ENCODE results near the gene TGM6. TPM values are rescaled to one million over a fixed set of nuclear protein-coding genes. Genes with fewer than 3 reads are reported as not detected.

Gene TGM6
- not detected for total RNA-seq (2021; fragmentation: NEBNext Ultra II Directional; extraction: Animal tissue kit (Norgen Biotek cat#: 25700))
- long read RNA-seq, result 0 reads

DNA sequence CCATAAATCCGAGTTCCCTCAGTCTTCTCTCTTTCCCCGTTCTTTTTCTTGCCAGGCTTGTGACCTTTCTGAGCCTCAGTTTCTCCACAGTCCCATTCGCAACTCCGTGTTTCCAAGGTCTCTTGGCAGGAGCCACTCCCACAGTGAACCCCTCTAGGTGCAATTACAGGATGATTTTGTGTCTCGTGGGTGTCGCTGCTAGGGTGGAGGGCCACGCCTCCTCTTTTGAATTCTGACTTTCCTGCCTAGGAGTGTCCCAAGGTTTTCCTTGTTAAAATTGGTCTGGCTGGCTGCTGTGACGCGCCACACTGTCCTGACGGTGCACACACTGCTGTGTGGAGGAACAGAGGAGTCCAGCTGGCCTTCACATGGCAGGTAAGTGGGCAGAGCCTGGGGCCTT is at the start of gene TGM6:
TSS of gene TGM6 (plus strand) at position 301 of the 400 bp plus-strand sequence. CDS start at position 369, 68 bp downstream.
- Mint-ChIP-seq H3K4me3 (no peak within 1 kb of the TSS), H3K4me1 (ENCODE audit: low read depth) (peaks cover 38% of the 10 kb centered on the region), H3K27ac (no peak within 1 kb of the TSS), H3K27me3 (ENCODE audit: insufficient read depth) (peaks cover 4% of the 10 kb centered on the region; the same call in 1 of the 2 replicates), H3K9me3 (no peaks in the 10 kb centered on the region), H3K36me3 (ENCODE audit: low read depth) (peaks cover 7% of the 10 kb centered on the region)
- DNase-seq, result no peak
- no peak for TF ChIP-seq CTCF (IDR thresholded peaks at IDR 0.05)

- peaks cover 17% of the 10 kb centered on the region for H3K27me3 Mint-ChIP-seq (ENCODE audit: insufficient read depth)
- TF ChIP-seq CTCF (IDR thresholded peaks at IDR 0.05), result no peak
Observed at GRCh38 chr20:2331106-2331505, 49.6 kb upstream of the TGM6 start.

GRCh38 chr20:2331901-2332565 is 48.7 kb upstream of the TGM6 start:
- Mint-ChIP-seq H3K9me3 (no peaks in the 10 kb centered on the region), H3K36me3 (ENCODE audit: low read depth) (no peaks in the 10 kb centered on the region), H3K4me3 (no peak overlapping the region), H3K4me1 (ENCODE audit: low read depth) (no peaks in the 10 kb centered on the region), H3K27ac (no peak overlapping the region), H3K27me3 (ENCODE audit: insufficient read depth) (peaks cover 17% of the 10 kb centered on the region)
- no peak for TF ChIP-seq CTCF (IDR thresholded peaks at IDR 0.05)
- DNase-seq, result no peak

More at GRCh38 chr20:2331106-2331505, 49.6 kb upstream of the TGM6 start:
- no peaks in the 10 kb centered on the region for H3K9me3 Mint-ChIP-seq
- DNase-seq, result no peak
- H3K36me3 Mint-ChIP-seq (ENCODE audit: low read depth), result no peaks in the 10 kb centered on the region
- H3K27ac Mint-ChIP-seq, result no peak overlapping the region
- no peak overlapping the region for H3K4me3 Mint-ChIP-seq
- H3K4me1 Mint-ChIP-seq (ENCODE audit: low read depth), result peaks cover 4% of the 10 kb centered on the region

DNA sequence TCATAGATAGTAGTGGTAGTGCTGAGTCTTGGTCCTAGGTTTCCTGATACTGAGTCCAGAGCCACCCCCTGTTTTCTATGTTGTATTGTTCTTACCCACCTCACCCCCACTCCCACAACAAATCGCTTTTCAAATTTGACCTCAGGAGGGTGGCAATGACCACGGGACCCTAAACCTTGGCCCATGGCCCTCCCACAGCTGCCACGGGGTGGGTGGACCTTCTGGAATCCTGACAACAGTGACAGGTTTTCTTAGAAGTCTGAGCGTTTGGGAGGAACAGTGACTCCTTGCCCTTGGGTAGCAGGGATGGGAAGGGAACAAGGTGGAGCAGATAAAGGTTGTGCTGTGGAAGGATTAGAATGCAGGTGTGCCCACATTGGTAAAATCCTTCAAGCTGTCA is 48.0 kb upstream of the TGM6 start:
- H3K4me3 Mint-ChIP-seq, result no peak overlapping the region
- no peak for DNase-seq
- H3K27ac Mint-ChIP-seq, result no peak overlapping the region
- H3K9me3 Mint-ChIP-seq, result no peaks in the 10 kb centered on the region
- TF ChIP-seq CTCF (IDR thresholded peaks at IDR 0.05), result no peak
- H3K36me3 Mint-ChIP-seq (ENCODE audit: low read depth), result no peaks in the 10 kb centered on the region
- no peaks in the 10 kb centered on the region for H3K4me1 Mint-ChIP-seq (ENCODE audit: low read depth)
- peaks cover 17% of the 10 kb centered on the region for H3K27me3 Mint-ChIP-seq (ENCODE audit: insufficient read depth)

GRCh38 chr20:2333821-2334220 is 46.9 kb upstream of the TGM6 start:
- DNase-seq, result no peak
- TF ChIP-seq CTCF (IDR thresholded peaks at IDR 0.05), result no peak

More at GRCh38 chr20:2333821-2334220, 46.9 kb upstream of the TGM6 start:
- Mint-ChIP-seq H3K4me3 (no peak overlapping the region), H3K4me1 (ENCODE audit: low read depth) (no peaks in the 10 kb centered on the region), H3K27ac (no peak overlapping the region), H3K27me3 (ENCODE audit: insufficient read depth) (peaks cover 17% of the 10 kb centered on the region), H3K36me3 (ENCODE audit: low read depth) (no peaks in the 10 kb centered on the region), H3K9me3 (no peaks in the 10 kb centered on the region)

All from HFFc6 (cell line).